Measurements from ENCODE around the gene TIPARP. TPM values are rescaled to one million over a fixed set of nuclear protein-coding genes. Genes with fewer than 3 reads are reported as not detected.
"Not testable (repeated sequence)": the region's sequence is repeated elsewhere in the genome, so short reads cannot be mapped to it uniquely, and the experiment has no call there.

The TIPARP gene
- total RNA-seq, 1 donor from 2014 or later, result 44.0 TPM

DNA sequence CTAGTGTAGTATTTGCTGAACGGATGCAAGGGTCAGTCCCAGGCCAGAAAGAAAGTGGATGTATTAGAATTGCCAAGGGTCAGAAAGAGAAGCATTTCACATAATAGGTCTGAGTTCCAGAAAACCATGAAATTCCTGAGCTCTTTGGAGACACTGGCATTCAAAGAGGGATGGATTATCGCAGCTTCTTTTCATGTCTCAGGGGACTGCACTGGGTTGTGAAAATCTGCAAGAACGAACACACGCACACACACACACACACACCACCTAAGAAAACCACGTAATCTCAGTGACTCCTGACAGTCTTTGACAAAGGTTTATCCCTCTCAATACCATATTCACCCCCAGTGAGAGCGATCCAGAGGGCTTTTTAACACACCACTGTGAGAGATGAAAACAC is 57.9 kb downstream of the TIPARP start:
- FAIRE-seq (no peak), DNase-seq (ENCODE audit: low spot score in 2 of 2) (no peak)

GRCh38 chr3:156732715-156733421 is 58.5 kb downstream of the TIPARP start:
- DNase-seq (ENCODE audit: low spot score in 2 of 2) (no peak), FAIRE-seq (no peak)

DNA sequence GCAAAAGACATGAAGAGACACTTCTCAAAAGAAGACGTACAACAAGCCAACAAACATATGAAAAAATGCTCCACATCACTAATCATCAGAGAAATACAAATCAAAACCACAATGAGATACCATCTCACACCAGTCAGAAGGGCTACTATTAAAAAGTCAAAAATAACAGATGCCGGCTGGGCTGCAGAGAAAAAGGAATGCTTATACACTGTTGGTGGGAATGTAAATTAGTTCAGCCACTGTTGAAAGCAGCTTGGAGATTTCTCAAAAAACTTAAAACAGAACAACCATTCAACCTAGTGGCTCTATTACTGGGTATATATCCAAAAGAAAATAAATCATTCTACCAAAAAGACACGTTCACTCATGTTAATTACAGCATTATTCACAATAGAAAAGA is 60.3 kb downstream of the TIPARP start:
- DNase-seq (ENCODE audit: low spot score in 2 of 2); FAIRE-seq: not testable (repeated sequence)

DNA sequence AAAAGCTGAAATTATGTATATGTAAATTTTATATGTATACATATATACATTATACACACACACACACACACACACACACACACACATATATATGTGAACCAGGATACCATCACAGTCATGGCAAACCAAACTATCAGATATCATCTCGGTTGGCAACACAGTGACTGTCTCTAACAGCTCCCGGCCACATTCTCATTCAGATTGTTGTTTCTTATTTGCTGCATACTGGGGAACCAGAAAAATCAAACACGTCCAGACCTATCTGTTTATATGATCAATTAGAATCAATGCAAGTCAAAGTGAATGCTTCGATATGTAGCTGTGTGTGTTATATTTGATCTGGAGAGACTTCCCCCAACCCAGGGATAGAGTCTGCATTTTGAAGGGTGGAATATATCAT is 61.1 kb downstream of the TIPARP start:
- no peak for FAIRE-seq
- no peak for DNase-seq (ENCODE audit: low spot score in 2 of 2)

GRCh38 chr3:156737049-156737448 is 62.7 kb downstream of the TIPARP start:
- DNase-seq (ENCODE audit: low spot score in 2 of 2); FAIRE-seq: not testable (repeated sequence)

- FAIRE-seq, result no peak
- no peak for DNase-seq (ENCODE audit: low spot score in 2 of 2)
These were observed 63.9 kb downstream of the TIPARP start for GRCh38 chr3:156738251-156738650.

DNA sequence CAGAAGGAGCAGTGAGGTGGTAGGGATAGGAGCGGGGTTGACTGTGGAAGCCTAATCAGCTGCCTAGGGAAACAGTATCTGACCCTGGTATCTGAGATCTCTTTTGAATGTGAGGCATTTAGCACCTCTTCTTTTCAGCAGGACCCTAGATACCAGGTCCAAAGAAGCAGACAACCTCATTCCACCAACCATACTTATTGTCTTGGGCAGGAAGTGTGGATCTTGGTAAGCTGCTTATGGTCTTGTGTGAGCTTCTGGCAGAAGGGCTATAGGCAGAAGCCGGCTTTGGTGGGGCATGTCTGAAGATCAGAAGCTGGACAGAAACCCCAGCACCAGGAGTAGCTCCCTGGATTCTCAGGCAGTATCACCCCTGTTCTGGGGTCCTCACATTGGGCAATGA is 65.6 kb downstream of the TIPARP start:
- FAIRE-seq (no peak), DNase-seq (ENCODE audit: low spot score in 2 of 2) (no peak)

DNA sequence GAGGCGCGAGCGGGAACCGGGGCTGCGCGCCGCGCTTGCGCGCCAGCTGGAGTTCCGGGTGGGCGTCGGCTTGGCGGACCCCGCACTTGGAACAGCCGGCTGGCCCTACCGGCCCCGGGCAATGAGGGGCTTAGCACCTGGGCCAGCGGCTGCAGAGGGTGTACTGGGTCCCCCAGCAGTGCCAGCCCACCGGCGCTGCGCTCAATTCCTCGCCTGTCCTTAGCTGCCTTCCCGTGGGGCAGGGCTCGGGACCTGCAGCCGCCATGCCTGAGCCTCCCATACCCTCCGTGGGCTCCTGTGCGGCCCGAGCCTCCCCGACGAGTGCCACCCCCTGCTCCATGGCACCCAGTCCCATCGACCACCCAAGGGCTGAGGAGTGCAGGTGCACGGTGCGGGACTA is 66.2 kb downstream of the TIPARP start:
- FAIRE-seq; DNase-seq (ENCODE audit: low spot score in 2 of 2): not testable (repeated sequence)

- FAIRE-seq (no peak), DNase-seq (ENCODE audit: low spot score in 2 of 2) (no peak)
These were observed 67.5 kb downstream of the TIPARP start for GRCh38 chr3:156741935-156742334.

GRCh38 chr3:156742401-156742800 is 68.0 kb downstream of the TIPARP start:
- DNase-seq (ENCODE audit: low spot score in 2 of 2) (no peak), FAIRE-seq (no peak)

DNA sequence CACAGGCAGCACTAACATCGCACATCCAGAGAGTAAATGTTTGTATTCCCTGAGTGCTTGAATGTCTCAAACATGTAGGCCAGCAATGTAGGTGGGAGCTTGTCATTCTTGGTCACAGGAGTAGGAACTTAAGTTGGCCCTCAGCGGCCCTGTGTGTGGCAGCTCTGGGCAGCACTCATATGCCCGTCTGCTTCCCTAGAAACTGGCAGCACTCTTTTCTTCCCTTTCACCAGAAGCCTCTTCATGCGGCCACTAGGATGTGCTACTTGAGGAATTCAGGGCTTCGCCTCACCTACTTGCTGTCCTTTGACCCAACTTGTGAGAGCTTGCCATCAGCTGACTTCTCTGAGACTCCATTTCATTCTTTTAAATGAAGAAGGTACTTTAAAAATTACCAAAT is 69.5 kb downstream of the TIPARP start:
- FAIRE-seq, result no peak
- DNase-seq (ENCODE audit: low spot score in 2 of 2), result no peak

DNA sequence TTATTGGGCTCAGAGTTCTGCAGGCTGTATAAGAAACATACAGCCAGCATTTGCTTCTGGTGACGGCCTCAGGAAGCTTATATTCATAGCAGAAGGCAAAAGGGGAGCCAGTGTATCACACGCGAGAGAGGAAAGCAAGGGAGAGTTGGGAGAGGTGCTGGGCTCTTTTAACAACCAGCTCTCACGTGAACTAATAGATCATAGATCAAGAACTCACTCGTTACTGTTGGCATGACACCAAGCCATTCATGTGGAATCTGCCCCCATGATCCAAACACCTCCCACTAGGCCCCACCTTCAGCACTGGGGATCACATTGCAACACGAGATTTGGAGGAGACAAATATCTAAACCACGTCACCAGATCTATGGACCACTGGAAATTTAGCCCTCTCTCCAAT is 70.2 kb downstream of the TIPARP start:
- FAIRE-seq (no peak), DNase-seq (ENCODE audit: low spot score in 2 of 2) (no peak)

DNA sequence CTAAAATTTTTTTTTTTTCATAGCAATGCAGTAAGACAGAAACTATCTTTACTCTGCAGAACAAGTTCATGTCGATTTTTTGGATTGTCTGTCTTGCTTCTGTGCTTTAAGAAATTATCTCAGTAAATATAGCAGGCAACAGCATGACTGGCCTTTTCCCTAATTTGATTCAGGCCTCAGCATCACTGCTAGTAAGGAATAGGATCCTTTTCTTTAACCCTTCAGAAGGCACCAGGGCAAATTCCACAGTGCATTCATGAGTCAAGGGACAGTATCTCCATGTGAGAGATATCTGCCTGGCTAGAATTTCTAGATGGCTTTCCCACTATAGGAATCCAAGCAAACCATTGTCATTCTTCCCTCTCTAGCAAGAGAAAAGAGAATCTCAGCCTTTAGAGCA is 71.4 kb downstream of the TIPARP start:
- FAIRE-seq, result no peak
- no peak for DNase-seq (ENCODE audit: low spot score in 2 of 2)

GRCh38 chr3:156747046-156747445 is 72.7 kb downstream of the TIPARP start:
- DNase-seq (ENCODE audit: low spot score in 2 of 2) (no peak), FAIRE-seq (no peak)

DNA sequence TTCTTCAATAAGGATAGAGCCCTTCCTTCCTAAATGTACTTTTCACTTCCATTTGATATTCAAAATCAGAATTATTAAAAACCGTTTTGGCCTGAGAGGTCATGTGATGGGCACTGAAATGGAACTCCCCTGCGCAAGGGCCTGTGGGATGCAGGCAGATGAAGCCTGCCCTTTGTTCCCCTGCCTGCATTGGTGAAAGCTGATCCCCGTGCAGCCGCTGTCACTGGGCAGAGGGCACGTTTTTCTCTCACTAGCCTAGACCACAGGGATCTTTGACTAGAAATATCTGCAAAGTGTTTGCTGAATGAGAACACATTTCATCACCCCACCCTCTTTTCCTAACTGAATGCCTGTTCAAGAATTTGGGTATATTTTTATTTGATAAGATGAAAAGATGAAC is 74.9 kb downstream of the TIPARP start:
- no peak for DNase-seq (ENCODE audit: low spot score in 2 of 2)
- no peak for FAIRE-seq

- DNase-seq (ENCODE audit: low spot score in 2 of 2) (no peak), FAIRE-seq (no peak)
These were observed 75.9 kb downstream of the TIPARP start for GRCh38 chr3:156750191-156750873.

GRCh38 chr3:156750874-156751245 is 76.5 kb downstream of the TIPARP start:
- DNase-seq (ENCODE audit: low spot score in 2 of 2) (no peak), FAIRE-seq (no peak)

DNA sequence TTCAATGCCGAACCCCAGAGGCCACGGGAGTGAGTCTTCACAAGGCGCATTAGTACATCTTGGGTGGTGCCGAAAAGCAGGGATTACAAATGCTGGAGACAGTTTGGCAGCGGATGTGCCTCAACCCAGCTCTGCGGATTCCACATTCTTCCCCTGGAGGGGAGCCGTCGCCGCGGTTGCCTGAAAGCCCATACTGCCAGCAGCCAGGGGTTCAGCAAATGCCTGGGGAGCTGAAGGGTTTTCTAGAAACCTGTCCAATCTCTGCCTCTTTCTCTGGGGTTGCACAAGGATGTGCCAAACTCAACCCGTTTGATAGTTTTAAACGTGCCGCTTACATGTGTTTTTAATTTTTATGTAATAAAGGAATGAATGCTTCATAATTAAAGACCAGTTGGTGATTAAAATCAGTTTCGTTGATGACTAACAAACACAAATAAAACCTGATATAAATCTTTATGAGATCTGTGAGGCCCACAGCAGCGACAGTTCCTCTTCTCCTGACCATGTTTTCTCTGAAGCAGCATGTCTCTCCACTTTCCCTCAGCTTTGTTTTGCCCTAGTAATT is 77.2 kb downstream of the TIPARP start:
- FAIRE-seq (no peak), DNase-seq (ENCODE audit: low spot score in 2 of 2) (no peak)

All from frontal cortex (tissue), 4 donors.